Aorta (tissue), 5 donors: Measurements from ENCODE around the gene DIPK2A. TPM values are rescaled to one million over a fixed set of nuclear protein-coding genes. Genes with fewer than 3 reads are reported as not detected.
A peak's percentile ranks its signal among the peaks of the same experiment; 100 is the strongest.

Experiments used
- ATAC-seq: fragments of 200-7000 bp; cut with Tn5 transposase; one replicate; pipeline ENCODE4 v1.9.1; 2022; ENCODE audit warnings: moderate library complexity; ENCODE audit not compliant: low FRiP score
- DNase-seq, 2 donors: peaks; one replicate each; pipeline ENCODE4 v3.0.0-alpha.2; 2020
- H3K27ac ChIP-seq, 2 donors: one replicate each; pipeline ENCODE4 v1.5.1; 2013; ENCODE audit warnings: low read length in 2 of 2, mild to moderate bottlenecking in 2 of 2, moderate library complexity in 2 of 2, control low read depth in 1 of 2, inconsistent platforms in 1 of 2, low read depth in 1 of 2
- H3K27me3 ChIP-seq, 2 donors: one replicate each; pipeline ENCODE4 v1.6.1; 2013; ENCODE audit warnings: control low read depth in 1 of 2, low read length in 1 of 2, mild to moderate bottlenecking in 1 of 2, moderate library complexity in 1 of 2; ENCODE audit not compliant: insufficient read depth in 2 of 2, control insufficient read depth in 1 of 2
- H3K36me3 ChIP-seq, 2 donors: one replicate each; pipeline ENCODE4 v1.6.1; 2013; ENCODE audit warnings: control low read depth in 1 of 2, low read length in 1 of 2, mild to moderate bottlenecking in 1 of 2; ENCODE audit not compliant: insufficient read depth in 2 of 2, control insufficient read depth in 1 of 2
- H3K4me1 ChIP-seq, 2 donors: one replicate each; pipeline ENCODE4 v1.6.1; 2013; ENCODE audit warnings: low read length in 2 of 2, control low read depth in 1 of 2, mild to moderate bottlenecking in 1 of 2, moderate library complexity in 1 of 2; ENCODE audit not compliant: insufficient read depth in 2 of 2, control insufficient read depth in 1 of 2
- H3K4me3 ChIP-seq, 2 donors: one replicate each; pipeline ENCODE4 v1.5.1; 2013; ENCODE audit warnings: low read length in 2 of 2, control low read depth in 1 of 2, mild to moderate bottlenecking in 1 of 2
- H3K9me3 ChIP-seq: one replicate; pipeline ENCODE4 v1.6.1; 2013; ENCODE audit warnings: mild to moderate bottlenecking, low read length; ENCODE audit not compliant: control insufficient read depth
- WGBS, 2 donors: extraction: QIAGEN DNeasy Blood & Tissue Kit; methylation state at CpG; one replicate each; pipeline ENCODE4 v1.1.7; 2013; 5-methylcytosine and 5-hydroxymethylcytosine counted together
- intact Hi-C, 2 donors: fragments of 100-400 bp; cut with DNase I; formaldehyde crosslinking; loops; one replicate each; pipeline versions ENCODE4 v1.14.2 to v1.15.0; 2022
- polyA plus RNA-seq, 2 donors: library from polyadenylated mRNA; stranded (reverse); fragments of 200-250 nt; gene quantifications; one replicate each; pipeline ENCODE4 v1.2.3, GENCODE V29; 2013
- total RNA-seq, 2 donors: library from RNA; stranded (reverse); fragmentation: NEBNext Ultra II Directional; extraction: Animal tissue kit (Norgen Biotek cat#: 25700); gene quantifications; one replicate each; pipeline ENCODE4 v1.2.1, GENCODE V29; 2021
- donor health status: healthy with polysubstance abuse.
- donor health status: Bipolar disorder and iron deficiency.
- donor health status: DM: no; HTN: no; CAD: no.
- donor health status: DM: no; HTN: no; CAD: no.
- donor health status: DM: yes; HTN: yes; CAD: no.

Gene DIPK2A
- total and polyA plus RNA-seq, 4 donors, result 12.8 to 36.1 (median 22.0) TPM

GRCh38 chr3:143951351-143951971 lies 20.2 kb upstream of the DIPK2A start:
- no peaks in the 10 kb centered on the region for H3K4me1 ChIP-seq
- no peaks in the 10 kb centered on the region for H3K9me3 ChIP-seq
- intact Hi-C loops, result loop anchor here (5.0 kb wide), 1 partner anchor 174 kb away; no protein-coding TSS in a partner anchor
- DNase-seq (no peak), ATAC-seq (no peak)
- H3K27me3 ChIP-seq, result no peaks in the 10 kb centered on the region
- no peak overlapping the region for H3K27ac ChIP-seq
- 98 to 100% methylated on average over 1 of the region's 1 CpG for WGBS, 2 donors
- no peak overlapping the region for H3K4me3 ChIP-seq
- H3K36me3 ChIP-seq, result no peaks in the 10 kb centered on the region

GRCh38 chr3:143952569-143953072 lies 19.0 kb upstream of the DIPK2A start:
- DNase-seq (no peak), ATAC-seq (no peak)
- intact Hi-C loops, result loop anchor here (5.0 kb wide), 1 partner anchor 175 kb away; no protein-coding TSS in a partner anchor
- Histone ChIP-seq H3K27ac (no peak overlapping the region), H3K9me3 (no peaks in the 10 kb centered on the region), H3K4me1 (no peaks in the 10 kb centered on the region), H3K36me3 (no peaks in the 10 kb centered on the region), H3K27me3 (no peaks in the 10 kb centered on the region), H3K4me3 (no peak overlapping the region)
- 68% methylated on average over 4 of the region's 4 CpGs for WGBS, 2 donors

DNA sequence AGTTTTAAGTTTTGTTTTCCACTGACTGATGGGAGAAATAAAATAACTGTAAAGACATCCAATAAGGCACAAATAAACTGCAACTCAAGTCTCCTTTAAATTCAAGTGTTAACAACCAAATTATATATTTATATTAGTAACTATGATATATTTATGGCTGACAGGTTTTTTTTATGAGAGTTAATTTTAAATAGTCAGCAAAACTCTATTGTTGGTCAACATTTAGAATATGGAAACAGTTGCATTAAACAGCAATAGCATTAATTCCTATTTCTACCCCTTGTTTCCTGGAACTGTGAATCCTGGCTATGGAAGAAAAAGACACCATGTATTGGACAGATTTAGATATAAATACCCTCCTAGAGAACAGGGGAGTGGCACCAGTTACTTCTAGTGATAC lies 16.5 kb upstream of the DIPK2A start:
- Histone ChIP-seq H3K27me3 (no peaks in the 10 kb centered on the region), H3K9me3 (no peaks in the 10 kb centered on the region), H3K36me3 (no peaks in the 10 kb centered on the region), H3K4me3 (no peak overlapping the region), H3K27ac (no peak overlapping the region), H3K4me1 (no peaks in the 10 kb centered on the region)
- intact Hi-C loops, result no loop called here
- DNase-seq, result no peak
- ATAC-seq, result no peak

GRCh38 chr3:143956838-143957237 lies 14.8 kb upstream of the DIPK2A start:
- H3K27me3 ChIP-seq, result no peaks in the 10 kb centered on the region
- no peak for ATAC-seq
- H3K27ac ChIP-seq, result no peak overlapping the region
- H3K4me3 ChIP-seq, result no peak overlapping the region
- H3K36me3 ChIP-seq, result no peaks in the 10 kb centered on the region
- no peak for DNase-seq
- WGBS, 2 donors, result 21 to 55% methylated on average over 1 of the region's 1 CpG
- no peaks in the 10 kb centered on the region for H3K9me3 ChIP-seq
- no peaks in the 10 kb centered on the region for H3K4me1 ChIP-seq
- intact Hi-C loops, result no loop called here

DNA sequence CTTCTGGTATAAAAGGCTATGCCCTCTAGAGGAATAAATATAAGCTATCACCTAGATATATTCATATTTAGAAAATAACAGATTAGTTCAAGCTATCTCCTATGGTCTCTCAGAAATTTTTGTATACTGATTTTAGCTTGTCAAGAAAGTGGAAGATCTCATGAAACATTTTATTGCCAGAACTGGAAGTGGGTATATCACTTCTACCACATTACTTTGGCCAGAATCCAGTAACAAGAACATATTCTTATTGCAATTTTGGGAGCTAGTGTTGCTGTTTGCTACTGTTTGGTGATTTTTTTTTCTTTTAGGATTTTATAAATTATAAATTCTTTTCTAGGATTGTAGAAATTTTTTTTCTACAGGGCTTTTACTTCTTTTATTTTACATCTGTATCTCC lies 14.2 kb upstream of the DIPK2A start:
- intact Hi-C loops, result no loop called here
- Histone ChIP-seq H3K4me1 (no peaks in the 10 kb centered on the region), H3K36me3 (no peaks in the 10 kb centered on the region)

DNA sequence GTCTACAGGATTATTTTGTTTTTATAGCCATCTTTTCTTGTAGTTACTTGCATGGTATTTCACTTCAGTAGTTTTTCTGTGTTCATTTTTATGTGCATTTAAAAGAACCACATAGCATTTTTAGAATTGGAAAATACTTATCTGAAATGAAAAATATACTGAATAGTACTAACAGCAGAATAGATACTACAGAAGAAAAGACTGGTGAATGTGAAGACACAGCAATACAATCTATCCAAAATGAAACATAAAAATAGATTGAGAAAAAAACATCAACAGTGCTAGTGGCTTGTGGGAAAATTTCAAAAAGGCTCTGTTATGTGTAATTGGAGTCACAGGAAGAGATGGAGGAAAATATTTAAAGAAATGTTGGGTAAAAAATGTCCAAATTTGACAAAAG lies 12.7 kb upstream of the DIPK2A start:
- H3K27ac ChIP-seq, result no peak overlapping the region
- intact Hi-C loops, result no loop called here
- H3K9me3 ChIP-seq, result peaks cover 2% of the 10 kb centered on the region
- no peak for DNase-seq
- no peaks in the 10 kb centered on the region for H3K4me1 ChIP-seq
- no peaks in the 10 kb centered on the region for H3K36me3 ChIP-seq
- H3K4me3 ChIP-seq, result no peak overlapping the region
- no peak for ATAC-seq
- H3K27me3 ChIP-seq, result no peaks in the 10 kb centered on the region

More for the DNA sequence above, 14.2 kb upstream of the DIPK2A start:
- no peak for ATAC-seq
- Histone ChIP-seq H3K27ac (no peak overlapping the region), H3K27me3 (no peaks in the 10 kb centered on the region), H3K4me3 (no peak overlapping the region), H3K9me3 (no peaks in the 10 kb centered on the region)
- no peak for DNase-seq

- 92 to 98% methylated on average over 1 of the region's 1 CpG for WGBS, 2 donors
- H3K36me3 ChIP-seq, result no peaks in the 10 kb centered on the region
- peaks cover 2% of the 10 kb centered on the region for H3K9me3 ChIP-seq
- no peak overlapping the region for H3K27ac ChIP-seq
- DNase-seq (no peak), ATAC-seq (no peak)
- H3K4me1 ChIP-seq, result no peaks in the 10 kb centered on the region
- no peaks in the 10 kb centered on the region for H3K27me3 ChIP-seq
- intact Hi-C loops, result no loop called here
- no peak overlapping the region for H3K4me3 ChIP-seq
Measured at GRCh38 chr3:143961342-143961741, 10.3 kb upstream of the DIPK2A start.

DNA sequence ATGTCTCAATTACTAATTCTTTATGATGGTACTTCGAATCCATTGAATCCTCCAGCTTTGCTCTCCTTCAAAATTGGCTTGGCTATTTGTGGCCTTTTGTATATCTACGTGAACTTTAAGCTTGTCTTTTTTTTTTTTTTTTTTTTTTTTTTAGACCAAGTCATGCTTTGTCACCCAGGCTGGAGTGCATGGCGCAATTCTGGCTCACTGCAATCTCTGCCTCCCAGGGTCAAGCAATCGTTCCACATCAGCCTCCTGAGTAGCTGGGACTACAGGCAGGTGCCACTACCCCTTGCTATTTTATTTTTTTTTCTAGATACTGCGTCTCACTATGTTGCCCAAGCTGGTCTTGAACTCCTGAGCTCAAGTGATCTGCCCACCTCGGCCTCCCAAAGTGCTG lies 7.7 kb upstream of the DIPK2A start:
- Histone ChIP-seq H3K27me3 (no peaks in the 10 kb centered on the region), H3K4me1 (no peaks in the 10 kb centered on the region), H3K27ac (no peak overlapping the region), H3K36me3 (no peaks in the 10 kb centered on the region), H3K9me3 (peaks cover 2% of the 10 kb centered on the region), H3K4me3 (no peak overlapping the region)
- DNase-seq (no peak), ATAC-seq (no peak)
- 70 to 96% methylated on average over 6 of the region's 6 CpGs for WGBS, 2 donors
- intact Hi-C loops, result no loop called here

DNA sequence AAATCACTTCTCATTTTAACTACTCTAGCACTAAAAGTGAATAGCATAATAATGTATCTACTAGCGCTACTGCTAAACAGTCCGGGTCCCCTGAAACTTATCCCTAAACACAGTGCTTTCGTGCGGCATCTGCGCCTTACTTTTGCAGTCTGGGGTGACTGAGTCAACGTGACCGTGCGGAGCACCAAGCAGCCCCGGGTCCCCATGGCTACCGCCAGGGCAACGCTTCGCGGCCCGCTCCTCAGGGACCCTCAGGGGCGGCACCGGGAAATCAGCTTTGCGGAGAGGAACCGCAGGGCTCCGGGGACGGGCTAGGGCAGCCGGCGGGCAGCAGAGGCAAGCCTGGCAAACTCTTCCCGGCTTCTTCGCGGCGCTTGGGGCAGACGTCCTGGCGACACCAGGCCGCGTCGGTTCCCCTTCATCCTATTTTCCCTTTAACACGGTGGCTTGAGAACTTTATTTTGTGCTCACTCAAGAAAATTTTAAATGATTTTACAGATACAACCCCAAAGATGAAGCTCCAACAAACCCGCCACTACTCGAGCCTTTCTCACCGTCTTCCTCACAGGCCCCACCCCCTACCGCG lies 757 bp upstream of the DIPK2A start:
- intact Hi-C loops, result loop anchor here in 1 of 2 donors (10.0 kb wide), 1 partner anchor 144 kb away; no protein-coding TSS in a partner anchor
- Histone ChIP-seq H3K36me3 (no peaks in the 10 kb centered on the region), H3K27ac (peak overlapping the region; percentile 31 to 78), H3K27me3 (no peaks in the 10 kb centered on the region), H3K4me1 (no peaks in the 10 kb centered on the region), H3K4me3 (peak overlapping the region; percentile 55 to 85), H3K9me3 (no peaks in the 10 kb centered on the region)
- 0 to 1% methylated on average over 37 of the region's 37 CpGs for WGBS, 2 donors
- DNase-seq (peak; percentile 79 to 88), ATAC-seq (peak; percentile 23)
